Left kidney (tissue), 2 donors: ENCODE measurements around the gene MEGF8. TPM values are rescaled to one million over a fixed set of nuclear protein-coding genes. Genes with fewer than 3 reads are reported as not detected.
A peak's percentile ranks its signal among the peaks of the same experiment; 100 is the strongest.

Experiments used
- DNase-seq: peaks from one replicate; pipeline ENCODE4 v3.0.0-alpha.2; 2013
- polyA plus RNA-seq: library from polyadenylated mRNA; unstranded; fragments of 120-200 nt; gene quantifications from one replicate; pipeline ENCODE4 v1.2.1, GENCODE V29; 2013; ENCODE audit not compliant: insufficient read length

Gene MEGF8
- polyA plus RNA-seq, 1 donor = 38.6 TPM

- no peak for DNase-seq
Measured at GRCh38 chr19:42388851-42389489, 63.5 kb downstream of the MEGF8 start.

- DNase-seq = no peak
Measured at GRCh38 chr19:42389899-42390298, 64.5 kb downstream of the MEGF8 start, which contains the start of gene CNFN. CNFN (minus strand) TSS chr19:42390297; CDS start chr19:42389037, 1,260 bp downstream.

- DNase-seq = no peak
Measured at GRCh38 chr19:42392165-42392564, 66.7 kb downstream of the MEGF8 start.

GRCh38 chr19:42394751-42395150 lies 69.3 kb downstream of the MEGF8 start:
- DNase-seq = no peak

- DNase-seq = peak; percentile 98
Measured at GRCh38 chr19:42396381-42397262, 71.2 kb downstream of the MEGF8 start.

- DNase-seq = no peak
Measured at GRCh38 chr19:42397263-42398166, 72.1 kb downstream of the MEGF8 start.

GRCh38 chr19:42400404-42400803 lies 75.0 kb downstream of the MEGF8 start:
- DNase-seq = no peak

GRCh38 chr19:42401365-42402303 lies 76.2 kb downstream of the MEGF8 start:
- peak; percentile 88 for DNase-seq

- DNase-seq = no peak
Measured at GRCh38 chr19:42402376-42403116, 77.1 kb downstream of the MEGF8 start.

GRCh38 chr19:42403586-42403985 lies 78.2 kb downstream of the MEGF8 start:
- no peak for DNase-seq

- no peak for DNase-seq
Measured at GRCh38 chr19:42406111-42406510, 80.7 kb downstream of the MEGF8 start.

- no peak for DNase-seq
Measured at GRCh38 chr19:42407085-42407815, 81.8 kb downstream of the MEGF8 start.

- no peak for DNase-seq
Measured at GRCh38 chr19:42407816-42408175, 82.4 kb downstream of the MEGF8 start.

- no peak for DNase-seq
Measured at GRCh38 chr19:42409477-42409876, 84.0 kb downstream of the MEGF8 start.

- DNase-seq = no peak
Measured at GRCh38 chr19:42410371-42410770, 84.9 kb downstream of the MEGF8 start.

- no peak for DNase-seq
Measured at GRCh38 chr19:42411581-42412178, 86.2 kb downstream of the MEGF8 start.

- DNase-seq = no peak
Measured at GRCh38 chr19:42412227-42412626, 86.8 kb downstream of the MEGF8 start.

- no peak for DNase-seq
Measured at GRCh38 chr19:42412661-42413076, 87.2 kb downstream of the MEGF8 start.

GRCh38 chr19:42419309-42419708 lies 93.9 kb downstream of the MEGF8 start:
- DNase-seq = no peak
